GM12878 (cell line): ENCODE data around the gene LSM12. TPM values are rescaled to one million over a fixed set of nuclear protein-coding genes. Genes with fewer than 3 reads are reported as not detected.

Source experiments
- ATAC-seq: fragments of 200-7000 bp; cut with Tn5 transposase; 3 replicates; pipeline ENCODE4 v1.9.1; 2020; ENCODE audit warnings: mild to moderate bottlenecking, moderate library complexity
- BruUV-seq: library from RNA; stranded (reverse); fragments of 400-500 nt; replicated peaks from 2 replicates; lab custom pipeline; 2021; lab: Mats Ljungman, UMichigan
- CTCF ChIA-PET: fragments of 300-600 bp; sonication (Branson Sonifier 250); formaldehyde crosslinking; extraction: SDS; loops from one replicate; lab custom pipeline; 2021; ENCODE audit warnings: inconsistent platforms; lab: Yijun Ruan, JAX
- POLR2A ChIA-PET: fragments of 350-600 bp; formaldehyde crosslinking; extraction: SDS; loops from one replicate; lab custom pipeline; 2021; ENCODE audit warnings: inconsistent platforms; lab: Charles Lee
- RAD21 ChIA-PET: fragments of 300-600 bp; sonication (Branson Sonifier 250); formaldehyde crosslinking; loops from one replicate; lab custom pipeline; 2023; ENCODE audit warnings: antibody characterized with exemption; ENCODE audit not compliant: unreplicated experiment; lab: Charles Lee
- SMC1A ChIA-PET: fragments of 300-600 bp; sonication (Branson Sonifier 250); formaldehyde crosslinking; loops from one replicate; lab custom pipeline; 2023; ENCODE audit not compliant: unreplicated experiment, uncharacterized antibody; lab: Charles Lee
- DNase-seq: peaks from one replicate; pipeline ENCODE4 v3.0.0-alpha.2; 2011; ENCODE audit warnings: low read depth, low spot score
- FAIRE-seq: peaks from 3 replicates; lab custom pipeline; 2011; peaks lifted over from hg19 to GRCh38; lab: Jason Lieb, UNC
- H2AFZ ChIP-seq: 2 replicates; pipeline ENCODE4 v1.6.0; 2011; ENCODE audit warnings: low read depth, low read length, control low read depth; ENCODE audit not compliant: control insufficient read depth
- H3K27ac ChIP-seq: 2 replicates; pipeline ENCODE4 v1.5.1; 2011; ENCODE audit warnings: control low read depth; ENCODE audit not compliant: control insufficient read depth, insufficient read depth
- H3K27me3 ChIP-seq, 2 experiments: replicated peaks in 1 of 2; 2 replicates each; pipeline versions ENCODE4 v1.6.0 to v1.6.1; 2011; ENCODE audit warnings: low read length in 1 of 2; ENCODE audit not compliant: control insufficient read depth in 2 of 2, insufficient read depth in 2 of 2
- H3K36me3 ChIP-seq, 2 experiments: 2 replicates each; pipeline ENCODE4 v1.5.1; 2011; ENCODE audit warnings: low read length in 1 of 2; ENCODE audit not compliant: control insufficient read depth in 2 of 2, insufficient read depth in 2 of 2
- H3K4me1 ChIP-seq: 2 replicates; pipeline ENCODE4 v1.6.1; 2011; ENCODE audit warnings: mild to moderate bottlenecking, low read length, moderate library complexity, mixed read lengths; ENCODE audit not compliant: control insufficient read depth, insufficient read depth
- H3K4me2 ChIP-seq: 2 replicates; pipeline ENCODE4 v1.6.0; 2011; ENCODE audit warnings: control low read depth; ENCODE audit not compliant: control insufficient read depth, insufficient read depth
- H3K4me3 ChIP-seq: fragments of 200-600 bp; sonication (generic); 2 replicates; pipeline ENCODE4 v1.5.1; 2016
- H3K79me2 ChIP-seq: 2 replicates; pipeline ENCODE4 v1.6.0; 2011; ENCODE audit warnings: low read length; ENCODE audit not compliant: control insufficient read depth, insufficient read depth
- H3K9ac ChIP-seq: 2 replicates; pipeline ENCODE4 v1.8.0; 2011; ENCODE audit warnings: low read length, control low read depth, mixed read lengths; ENCODE audit not compliant: control insufficient read depth, insufficient read depth
- H3K9me3 ChIP-seq: replicated peaks from 3 replicates; pipeline ENCODE4 v1.5.1; 2011; ENCODE audit warnings: mild to moderate bottlenecking, low read length; ENCODE audit not compliant: control insufficient read depth, insufficient read depth
- H4K20me1 ChIP-seq: 2 replicates; pipeline ENCODE4 v1.6.0; 2011; ENCODE audit not compliant: control insufficient read depth, insufficient read depth
- ASH2L ChIP-seq: fragments of 300-600, 200-600 bp; sonication (generic); IDR thresholded peaks from 2 replicates; pipeline ENCODE4 v1.6.1; 2017; ENCODE audit warnings: low read depth, mild to moderate bottlenecking, borderline replicate concordance
- JUNB ChIP-seq: IDR thresholded peaks from 2 replicates; pipeline ENCODE4 v1.6.1; 2016; ENCODE audit warnings: antibody characterized with exemption, mild to moderate bottlenecking
- NFIC ChIP-seq: IDR thresholded peaks from 2 replicates; pipeline ENCODE4 v1.6.1; 2012; ENCODE audit warnings: low read depth, mild to moderate bottlenecking, inconsistent platforms, low read length, moderate library complexity
- WGBS: methylation state at CpG from one replicate; pipeline ENCODE4 v1.1.6; 2016; ENCODE audit warnings: low lambda C conversion rate; ENCODE audit not compliant: insufficient replicate concordance, insufficient coverage; ENCODE audit errors: missing lambda C conversion rate; 5-methylcytosine and 5-hydroxymethylcytosine counted together
- in situ Hi-C: fragments of 300-500 bp; cut with MboI; formaldehyde crosslinking; loops from 9 replicates; pipeline ENCODE4 v1.14.3; 2018; ENCODE audit warnings: mixed read lengths
- intact Hi-C: fragments of 100-400 bp; cut with micrococcal nuclease; formaldehyde crosslinking; loops from one replicate; pipeline ENCODE4 v1.14.2; 2022; ENCODE audit not compliant: unreplicated experiment
- polyA plus RNA-seq, 11 experiments: library from polyadenylated mRNA; depleted of rRNA in 4 of 11; unstranded in 6 of 11; stranded (reverse) in 5 of 11; fragments of >200 nt; fragmentation: Nextera tagmentation in 4 of 11; fragmentation: Illumina TruSeq in 1 of 11; extraction: Ambion mirVana in 4 of 11; extraction: Trizol in 1 of 11; gene quantifications; 1 replicate in 1 of 11; 2 replicates in 10 of 11; pipeline versions ENCODE4 v1.2.1 to v1.2.3, GENCODE V29; 2011 to 2016; ENCODE audit warnings: inconsistent platforms in 2 of 11, missing spikeins in 2 of 11, low read depth in 1 of 11
- total RNA-seq, 4 experiments: library from RNA; depleted of rRNA in 3 of 4; stranded (reverse); fragments of >200 nt in 3 of 4; fragmentation: Illumina TruSeq in 1 of 4; extraction: Trizol in 1 of 4; gene quantifications; 2 replicates each; pipeline versions ENCODE4 v1.2.1 to v1.2.3, GENCODE V29; 2013 to 2021
- TF ChIP-seq, protein P1 (sequence below): IDR thresholded peaks from 2 replicates; pipeline ENCODE4 v1.6.1; 2011; ENCODE audit warnings: low read depth, mild to moderate bottlenecking, low read length, moderate library complexity, borderline replicate concordance; ENCODE audit errors: extremely low read depth
- TF ChIP-seq, protein P2 (sequence below): fragments of 450-650 bp; IDR thresholded peaks from 2 replicates; pipeline ENCODE4 v1.6.1; 2016; ENCODE audit warnings: mild to moderate bottlenecking, moderate library complexity, borderline replicate concordance

The LSM12 gene
- total and polyA plus RNA-seq, 10 of the 15 experiments (the other 5 are each of a cell fraction or from before 2014, with no cell fraction given): 51.1 to 206 (median 70.8) TPM

DNA sequence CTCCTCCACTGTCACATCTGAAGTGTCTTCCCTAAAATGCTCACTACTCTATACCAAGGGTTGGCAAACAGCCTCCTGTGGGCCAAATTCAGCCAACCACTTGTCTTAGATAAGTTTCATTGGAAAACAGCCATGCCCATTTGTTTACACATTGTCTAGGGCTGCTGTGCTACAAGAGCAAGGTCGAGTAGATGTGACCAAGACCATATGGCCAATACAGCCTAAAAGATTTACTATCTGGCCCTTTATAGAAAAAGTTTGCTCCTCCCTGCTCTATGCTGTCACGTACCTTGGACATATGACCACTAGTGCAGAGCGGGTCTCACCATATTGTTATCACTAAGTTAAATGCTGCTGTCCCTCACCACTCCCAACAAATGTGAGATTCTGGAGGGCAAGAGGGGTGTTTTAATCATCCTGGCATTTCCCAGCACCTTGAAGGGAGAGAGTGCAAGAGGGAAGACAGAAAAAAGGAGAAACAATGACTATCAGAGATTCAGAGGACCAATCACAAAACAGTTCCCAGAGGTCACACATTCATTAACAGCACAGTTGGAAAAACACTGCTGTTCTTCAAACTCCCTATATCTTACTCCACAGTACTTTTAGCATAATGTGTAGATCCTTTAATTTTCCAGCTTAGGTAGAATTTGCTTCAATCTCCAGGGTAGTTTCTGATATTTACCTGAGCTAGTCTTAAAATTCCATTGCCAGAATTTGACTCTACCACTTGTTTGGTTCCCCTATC lies 13.2 kb downstream of the LSM12 start:
- Histone ChIP-seq H3K27me3 (no peaks in the 10 kb centered on the region), H3K4me1 (no peaks in the 10 kb centered on the region), H2AFZ (no peak overlapping the region), H3K4me2 (no peak overlapping the region), H3K79me2 (peaks cover 12% of the 10 kb centered on the region), H3K9me3 (no peaks in the 10 kb centered on the region; the same call in 2 of the 3 replicates), H3K36me3 (peaks cover 21 to 23% of the 10 kb centered on the region in 2 experiments), H4K20me1 (no peaks in the 10 kb centered on the region), H3K27ac (no peak overlapping the region), H3K4me3 (no peak overlapping the region), H3K9ac (no peak overlapping the region)
- DNase-seq: no peak
- BruUV-seq: TSS peak; percentile 63
- in situ Hi-C loops (no loop called here), intact Hi-C loops (no loop called here)
- CTCF ChIA-PET: interaction anchor here (0.7 to 0.9 kb wide), 3 partner anchors 10 to 63 kb away, joined by 3 read pairs; no protein-coding TSS in a partner anchor
- no peak for FAIRE-seq
- 95% methylated on average over 3 of the region's 3 CpGs for WGBS
- RAD21 ChIA-PET: no interaction called here
- POLR2A ChIA-PET: no interaction called here
- TF ChIP-seq ASH2L (no peak), NFIC (no peak), JUNB (no peak)
- TF ChIP-seq, protein P1, sequence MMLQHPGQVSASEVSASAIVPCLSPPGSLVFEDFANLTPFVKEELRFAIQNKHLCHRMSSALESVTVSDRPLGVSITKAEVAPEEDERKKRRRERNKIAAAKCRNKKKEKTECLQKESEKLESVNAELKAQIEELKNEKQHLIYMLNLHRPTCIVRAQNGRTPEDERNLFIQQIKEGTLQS: no peak
- TF ChIP-seq, protein P2, sequence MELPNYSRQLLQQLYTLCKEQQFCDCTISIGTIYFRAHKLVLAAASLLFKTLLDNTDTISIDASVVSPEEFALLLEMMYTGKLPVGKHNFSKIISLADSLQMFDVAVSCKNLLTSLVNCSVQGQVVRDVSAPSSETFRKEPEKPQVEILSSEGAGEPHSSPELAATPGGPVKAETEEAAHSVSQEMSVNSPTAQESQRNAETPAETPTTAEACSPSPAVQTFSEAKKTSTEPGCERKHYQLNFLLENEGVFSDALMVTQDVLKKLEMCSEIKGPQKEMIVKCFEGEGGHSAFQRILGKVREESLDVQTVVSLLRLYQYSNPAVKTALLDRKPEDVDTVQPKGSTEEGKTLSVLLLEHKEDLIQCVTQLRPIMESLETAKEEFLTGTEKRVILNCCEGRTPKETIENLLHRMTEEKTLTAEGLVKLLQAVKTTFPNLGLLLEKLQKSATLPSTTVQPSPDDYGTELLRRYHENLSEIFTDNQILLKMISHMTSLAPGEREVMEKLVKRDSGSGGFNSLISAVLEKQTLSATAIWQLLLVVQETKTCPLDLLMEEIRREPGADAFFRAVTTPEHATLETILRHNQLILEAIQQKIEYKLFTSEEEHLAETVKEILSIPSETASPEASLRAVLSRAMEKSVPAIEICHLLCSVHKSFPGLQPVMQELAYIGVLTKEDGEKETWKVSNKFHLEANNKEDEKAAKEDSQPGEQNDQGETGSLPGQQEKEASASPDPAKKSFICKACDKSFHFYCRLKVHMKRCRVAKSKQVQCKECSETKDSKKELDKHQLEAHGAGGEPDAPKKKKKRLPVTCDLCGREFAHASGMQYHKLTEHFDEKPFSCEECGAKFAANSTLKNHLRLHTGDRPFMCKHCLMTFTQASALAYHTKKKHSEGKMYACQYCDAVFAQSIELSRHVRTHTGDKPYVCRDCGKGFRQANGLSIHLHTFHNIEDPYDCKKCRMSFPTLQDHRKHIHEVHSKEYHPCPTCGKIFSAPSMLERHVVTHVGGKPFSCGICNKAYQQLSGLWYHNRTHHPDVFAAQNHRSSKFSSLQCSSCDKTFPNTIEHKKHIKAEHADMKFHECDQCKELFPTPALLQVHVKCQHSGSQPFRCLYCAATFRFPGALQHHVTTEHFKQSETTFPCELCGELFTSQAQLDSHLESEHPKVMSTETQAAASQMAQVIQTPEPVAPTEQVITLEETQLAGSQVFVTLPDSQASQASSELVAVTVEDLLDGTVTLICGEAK: no peak
- SMC1A ChIA-PET: no interaction called here
- no peak for ATAC-seq
